PC-9 (cell line): ENCODE measurements around the gene RIMS1. TPM values are rescaled to one million over a fixed set of nuclear protein-coding genes. Genes with fewer than 3 reads are reported as not detected.

Source experiments
- BruUV-seq: library from RNA; stranded (reverse); fragments of 400-500 nt; replicated peaks from 2 replicates; lab custom pipeline; 2021; lab: Mats Ljungman, UMichigan
- CTCF ChIA-PET: fragments of 300-600 bp; sonication (Branson Sonifier 250); formaldehyde crosslinking; loops from one replicate; lab custom pipeline; 2022; ENCODE audit warnings: antibody characterized with exemption; lab: Charles Lee
- POLR2A ChIA-PET: fragments of 300-600 bp; sonication (Branson Sonifier 250); formaldehyde crosslinking; loops from one replicate; lab custom pipeline; 2022; ENCODE audit warnings: antibody characterized with exemption; ENCODE audit not compliant: unreplicated experiment; lab: Charles Lee
- DNase-seq, 2 experiments: peaks; one replicate each; pipeline versions ENCODE4 v3.0.0 to v3.0.0-alpha.2; 2015 to 2022; ENCODE audit warnings: mixed read lengths in 1 of 2
- H2AFZ ChIP-seq: fragments of 200-600 bp; sonication (generic); 2 replicates; pipeline ENCODE4 v1.8.1; 2017; ENCODE audit warnings: antibody characterized with exemption
- H3F3A ChIP-seq: fragments of 200-600 bp; sonication (generic); 2 replicates; pipeline ENCODE4 v1.8.1; 2017; ENCODE audit warnings: antibody characterized with exemption, mild to moderate bottlenecking, low read depth; ENCODE audit not compliant: insufficient read depth
- H3K27ac ChIP-seq: fragments of 200-600 bp; sonication (generic); 2 replicates; pipeline ENCODE4 v1.6.1; 2016; ENCODE audit warnings: mixed run types
- H3K27me3 ChIP-seq: fragments of 200-600 bp; sonication (generic); 2 replicates; pipeline ENCODE4 v1.6.1; 2016; ENCODE audit warnings: low read depth, mixed run types; ENCODE audit not compliant: insufficient read depth
- H3K36me3 ChIP-seq: fragments of 200-600 bp; sonication (generic); 2 replicates; pipeline ENCODE4 v1.6.1; 2016; ENCODE audit warnings: low read depth, mixed run types
- H3K4me1 ChIP-seq: fragments of 200-600 bp; sonication (generic); replicated peaks from 2 replicates; pipeline ENCODE4 v1.6.1; 2016; ENCODE audit warnings: mixed run types; ENCODE audit not compliant: insufficient read depth
- H3K4me2 ChIP-seq: fragments of 200-600 bp; sonication (generic); 2 replicates; pipeline ENCODE4 v1.6.1; 2017; ENCODE audit warnings: mixed run types
- H3K4me3 ChIP-seq: fragments of 200-600 bp; sonication (generic); 2 replicates; pipeline ENCODE4 v1.6.1; 2016; ENCODE audit warnings: mixed run types
- H3K79me2 ChIP-seq: fragments of 200-600 bp; sonication (generic); 2 replicates; pipeline ENCODE4 v1.6.1; 2017; ENCODE audit warnings: low read depth, mixed run types
- H3K9me2 ChIP-seq: fragments of 200-600 bp; sonication (generic); 2 replicates; pipeline ENCODE4 v1.8.1; 2017; ENCODE audit warnings: mild to moderate bottlenecking; ENCODE audit not compliant: insufficient read depth
- H3K9me3 ChIP-seq: fragments of 200-600 bp; sonication (generic); 2 replicates; pipeline ENCODE4 v1.8.1; 2016; ENCODE audit warnings: low read depth; ENCODE audit not compliant: insufficient read depth
- H4K20me1 ChIP-seq: fragments of 200-600 bp; sonication (generic); 2 replicates; pipeline ENCODE4 v1.8.1; 2017; ENCODE audit not compliant: insufficient read depth
- EZH2 ChIP-seq: fragments of 200-600 bp; sonication (generic); IDR thresholded peaks from 2 replicates; pipeline ENCODE4 v1.8.0; 2017; ENCODE audit warnings: antibody characterized with exemption, low read depth
- intact Hi-C: fragments of 100-400 bp; cut with micrococcal nuclease; formaldehyde crosslinking; loops from one replicate; pipeline ENCODE4 v1.10.0; 2022; ENCODE audit not compliant: unreplicated experiment
- total RNA-seq: library from RNA; stranded (reverse); gene quantifications from 2 replicates; pipeline ENCODE4 v1.2.3, GENCODE V29; 2021
- TF ChIP-seq, protein P1 (sequence below): fragments of 200-600 bp; sonication (generic); conservative IDR thresholded peaks from 2 replicates; pipeline ENCODE4 v1.6.1; 2017; ENCODE audit warnings: mixed run types, antibody characterized with exemption, mild to moderate bottlenecking, moderate library complexity

The RIMS1 gene
- total RNA-seq, 1 experiment from 2014 or later: not detected

DNA sequence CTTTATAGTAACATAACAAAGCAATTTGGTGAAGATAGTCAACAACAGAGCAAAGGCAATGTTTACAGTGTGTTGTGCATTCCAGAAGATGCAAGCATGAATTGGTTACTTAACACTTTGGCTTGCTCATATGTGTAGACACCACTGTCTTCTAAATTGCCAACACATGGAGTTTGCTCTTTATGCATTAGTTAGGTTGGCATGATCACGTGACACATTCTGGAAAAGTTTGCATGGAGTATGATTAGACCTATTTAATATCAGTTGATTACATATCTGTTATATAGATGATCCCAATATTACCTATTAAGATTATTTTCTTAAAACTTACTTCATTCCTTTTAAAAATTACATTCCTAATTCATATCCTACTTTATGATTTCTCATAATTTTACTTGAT lies 197.6 kb downstream of the RIMS1 start:
- no peaks in the 10 kb centered on the region for H3K9me2 ChIP-seq
- H3K4me2 ChIP-seq: no peak overlapping the region
- CTCF ChIA-PET: no interaction called here
- intact Hi-C loops: loop anchor here (2.0 to 10.0 kb wide), 3 partner anchors 699 to 1379 kb away; no protein-coding TSS in a partner anchor
- TF ChIP-seq EZH2: no peak
- TF ChIP-seq, protein P1, sequence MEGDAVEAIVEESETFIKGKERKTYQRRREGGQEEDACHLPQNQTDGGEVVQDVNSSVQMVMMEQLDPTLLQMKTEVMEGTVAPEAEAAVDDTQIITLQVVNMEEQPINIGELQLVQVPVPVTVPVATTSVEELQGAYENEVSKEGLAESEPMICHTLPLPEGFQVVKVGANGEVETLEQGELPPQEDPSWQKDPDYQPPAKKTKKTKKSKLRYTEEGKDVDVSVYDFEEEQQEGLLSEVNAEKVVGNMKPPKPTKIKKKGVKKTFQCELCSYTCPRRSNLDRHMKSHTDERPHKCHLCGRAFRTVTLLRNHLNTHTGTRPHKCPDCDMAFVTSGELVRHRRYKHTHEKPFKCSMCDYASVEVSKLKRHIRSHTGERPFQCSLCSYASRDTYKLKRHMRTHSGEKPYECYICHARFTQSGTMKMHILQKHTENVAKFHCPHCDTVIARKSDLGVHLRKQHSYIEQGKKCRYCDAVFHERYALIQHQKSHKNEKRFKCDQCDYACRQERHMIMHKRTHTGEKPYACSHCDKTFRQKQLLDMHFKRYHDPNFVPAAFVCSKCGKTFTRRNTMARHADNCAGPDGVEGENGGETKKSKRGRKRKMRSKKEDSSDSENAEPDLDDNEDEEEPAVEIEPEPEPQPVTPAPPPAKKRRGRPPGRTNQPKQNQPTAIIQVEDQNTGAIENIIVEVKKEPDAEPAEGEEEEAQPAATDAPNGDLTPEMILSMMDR: no peak
- H3K4me1 ChIP-seq: no peaks in the 10 kb centered on the region
- no peaks in the 10 kb centered on the region for H3K27me3 ChIP-seq
- POLR2A ChIA-PET: no interaction called here
- H4K20me1 ChIP-seq: no peaks in the 10 kb centered on the region
- BruUV-seq: no TSS peak
- no peak for DNase-seq
- H2AFZ ChIP-seq: no peak overlapping the region
- H3K79me2 ChIP-seq: no peaks in the 10 kb centered on the region
- no peaks in the 10 kb centered on the region for H3K36me3 ChIP-seq
- no peaks in the 10 kb centered on the region for H3F3A ChIP-seq
- H3K27ac ChIP-seq: no peak overlapping the region
- no peaks in the 10 kb centered on the region for H3K9me3 ChIP-seq
- no peak overlapping the region for H3K4me3 ChIP-seq

DNA sequence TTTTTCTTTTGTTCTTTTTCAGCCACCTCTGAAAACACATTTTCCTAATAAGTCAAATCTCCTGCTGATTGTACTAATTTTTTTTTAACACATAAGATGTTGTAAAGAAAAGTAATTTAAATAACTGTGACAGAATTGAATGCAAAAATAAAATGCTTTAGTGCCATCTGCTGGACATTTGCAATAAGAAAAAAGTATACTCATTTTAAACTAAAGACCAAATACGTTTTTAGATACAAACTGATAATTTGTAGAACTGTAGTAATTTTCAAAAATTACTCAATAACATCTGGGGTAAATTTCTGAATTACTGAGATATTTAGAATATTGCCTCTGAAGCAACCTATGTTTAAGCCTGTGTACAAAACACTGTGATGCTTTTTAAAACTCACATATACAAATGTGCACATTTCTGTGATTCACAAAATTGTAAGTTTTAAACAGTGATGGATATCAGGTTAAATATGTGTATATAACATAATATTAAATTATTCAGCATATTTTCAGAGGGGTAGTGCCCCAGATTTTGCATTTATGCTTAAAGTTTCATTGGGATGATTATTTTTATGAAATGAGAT lies 198.7 kb downstream of the RIMS1 start:
- no peaks in the 10 kb centered on the region for H3K27me3 ChIP-seq
- no peaks in the 10 kb centered on the region for H3K9me3 ChIP-seq
- H3K79me2 ChIP-seq: no peaks in the 10 kb centered on the region
- no peaks in the 10 kb centered on the region for H3F3A ChIP-seq
- TF ChIP-seq, protein P1: peak; percentile 77
- TF ChIP-seq EZH2: no peak
- H4K20me1 ChIP-seq: no peaks in the 10 kb centered on the region
- POLR2A ChIA-PET: no interaction called here
- no peak for DNase-seq
- no peak overlapping the region for H3K27ac ChIP-seq
- intact Hi-C loops: loop anchor here (1.0 to 10.0 kb wide), 4 partner anchors 552 to 1380 kb away; no protein-coding TSS in a partner anchor
- H3K4me2 ChIP-seq: no peak overlapping the region
- H3K9me2 ChIP-seq: no peaks in the 10 kb centered on the region
- no peaks in the 10 kb centered on the region for H3K36me3 ChIP-seq
- BruUV-seq: no TSS peak
- H2AFZ ChIP-seq: no peak overlapping the region
- CTCF ChIA-PET: no interaction called here
- no peaks in the 10 kb centered on the region for H3K4me1 ChIP-seq
- no peak overlapping the region for H3K4me3 ChIP-seq

DNA sequence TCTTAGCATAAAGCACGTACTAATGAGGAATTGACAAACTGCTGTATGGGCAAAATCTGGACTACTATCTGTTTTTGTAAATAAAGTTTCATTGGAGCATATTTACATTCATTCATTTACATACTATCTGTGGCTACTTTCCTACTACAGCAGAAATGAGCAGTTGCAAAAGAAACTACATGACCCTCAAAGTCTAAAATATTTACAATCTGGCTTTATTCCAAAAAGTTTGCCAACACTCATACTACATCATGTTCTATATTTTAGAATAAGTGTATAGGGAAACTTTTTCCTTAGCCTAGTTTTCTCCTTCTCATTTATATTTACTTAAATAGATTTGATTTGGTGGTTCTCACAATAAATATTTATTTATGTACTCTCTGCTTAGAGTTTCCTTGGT lies 208.2 kb downstream of the RIMS1 start:
- H3K4me2 ChIP-seq: no peak overlapping the region
- ChIA-PET CTCF (no interaction called here), POLR2A (no interaction called here)
- no peak overlapping the region for H2AFZ ChIP-seq
- no peaks in the 10 kb centered on the region for H3K4me1 ChIP-seq
- intact Hi-C loops: no loop called here
- H3K9me3 ChIP-seq: no peaks in the 10 kb centered on the region
- no peak overlapping the region for H3K4me3 ChIP-seq
- no peak for DNase-seq
- no peaks in the 10 kb centered on the region; the same call in 1 of the 2 replicates for H3K9me2 ChIP-seq
- no peaks in the 10 kb centered on the region for H3F3A ChIP-seq
- no TSS peak for BruUV-seq
- no peak for TF ChIP-seq EZH2
- TF ChIP-seq, protein P1: no peak
- no peaks in the 10 kb centered on the region for H3K36me3 ChIP-seq
- H3K27me3 ChIP-seq: no peaks in the 10 kb centered on the region
- no peaks in the 10 kb centered on the region for H4K20me1 ChIP-seq
- H3K27ac ChIP-seq: no peak overlapping the region
- no peaks in the 10 kb centered on the region for H3K79me2 ChIP-seq
